K562 (cell line): Measurements from ENCODE around the gene PRMT3. TPM values are rescaled to one million over a fixed set of nuclear protein-coding genes. Genes with fewer than 3 reads are reported as not detected.

Experiments
- ATAC-seq: fragments of 200-7000 bp; cut with Tn5 transposase; 3 replicates; pipeline ENCODE4 v1.9.1; 2020; ENCODE audit warnings: moderate library complexity
- BruUV-seq: library from RNA; stranded (reverse); fragments of 400-500 nt; replicated peaks from 2 replicates; lab custom pipeline; 2021; lab: Mats Ljungman, UMichigan
- CTCF ChIA-PET: fragments of 300-600 bp; formaldehyde crosslinking; extraction: SDS; loops from one replicate; lab custom pipeline; 2021; ENCODE audit warnings: low intra/inter-chr PET ratio; lab: Yijun Ruan, JAX
- POLR2A ChIA-PET: fragments of 300-600, 350-650 bp; sonication (Branson Sonifier 250); formaldehyde crosslinking; extraction: SDS; loops from one replicate; lab custom pipeline; 2021; ENCODE audit warnings: antibody characterized with exemption, inconsistent platforms; lab: Yijun Ruan, JAX
- DNase-seq, 4 experiments: peaks; one replicate each; pipeline versions ENCODE4 v3.0.0 to v3.0.0-alpha.2; 2011 to 2018; ENCODE audit warnings: low spot score in 3 of 4, mixed read lengths in 3 of 4; ENCODE audit errors: extremely low read depth in 1 of 4
- FAIRE-seq: peaks from 2 replicates; lab custom pipeline; 2011; peaks lifted over from hg19 to GRCh38; lab: Jason Lieb, UNC
- H2AFZ ChIP-seq: 2 replicates; pipeline ENCODE4 v1.6.0; 2011; ENCODE audit warnings: low read depth, low read length, control low read depth, inconsistent platforms
- H3K27ac ChIP-seq: fragments of 200-600 bp; 3 replicates; pipeline ENCODE4 v1.8.0; 2011; ENCODE audit warnings: low read depth, mild to moderate bottlenecking, control low read depth, inconsistent platforms, low read length, moderate library complexity, mixed read lengths; ENCODE audit errors: extremely low read depth
- H3K27me3 ChIP-seq, 2 experiments: fragments of 300-600 bp in 1 of 2; 2 replicates in 1 of 2; 3 replicates in 1 of 2; pipeline versions ENCODE4 v1.6.0 to v1.8.0; 2011; ENCODE audit warnings: inconsistent platforms in 2 of 2, low read length in 2 of 2, mild to moderate bottlenecking in 1 of 2, mixed read lengths in 1 of 2, moderate library complexity in 1 of 2; ENCODE audit not compliant: control insufficient read depth in 2 of 2, insufficient read depth in 2 of 2
- H3K36me3 ChIP-seq: fragments of 300-600 bp; 3 replicates; pipeline ENCODE4 v1.8.0; 2011; ENCODE audit warnings: mild to moderate bottlenecking, low read length, inconsistent platforms; ENCODE audit not compliant: control insufficient read depth, insufficient read depth
- H3K4me1 ChIP-seq, 2 experiments: fragments of 200-600 bp in 1 of 2; replicated peaks in 1 of 2; 2 replicates in 1 of 2; 3 replicates in 1 of 2; pipeline versions ENCODE4 v1.5.1 to v1.8.0; 2011; ENCODE audit warnings: inconsistent platforms in 2 of 2, low read length in 2 of 2, mild to moderate bottlenecking in 1 of 2, mixed read lengths in 1 of 2, moderate library complexity in 1 of 2; ENCODE audit not compliant: control insufficient read depth in 2 of 2, insufficient read depth in 2 of 2
- H3K4me2 ChIP-seq: 2 replicates; pipeline ENCODE4 v1.6.1; 2011; ENCODE audit warnings: low read length, control low read depth, inconsistent platforms, mixed read lengths; ENCODE audit not compliant: insufficient read depth
- H3K4me3 ChIP-seq: fragments of 200-600 bp; sonication (generic), shearing (Covaris generic); 2 replicates; pipeline ENCODE4 v1.5.1; 2016; ENCODE audit warnings: control low read depth, inconsistent platforms
- H3K79me2 ChIP-seq: fragments of 200-600 bp; 3 replicates; pipeline ENCODE4 v1.8.0; 2011; ENCODE audit warnings: low read length, inconsistent platforms; ENCODE audit not compliant: control insufficient read depth, insufficient read depth
- H3K9ac ChIP-seq, 2 experiments: 2 replicates each; pipeline versions ENCODE4 v1.6.0 to v1.6.1; 2011; ENCODE audit warnings: low read depth in 2 of 2, low read length in 2 of 2, control low read depth in 1 of 2, inconsistent platforms in 1 of 2, mild to moderate bottlenecking in 1 of 2, mixed read lengths in 1 of 2; ENCODE audit not compliant: insufficient read depth in 1 of 2
- H3K9me1 ChIP-seq: one replicate; pipeline ENCODE4 v1.6.0; 2011; ENCODE audit warnings: inconsistent platforms, mild to moderate bottlenecking, low read length, moderate library complexity; ENCODE audit not compliant: control insufficient read depth, insufficient read depth
- H3K9me3 ChIP-seq: replicated peaks from 2 replicates; pipeline ENCODE4 v1.5.1; 2011; ENCODE audit warnings: low read depth, low read length, inconsistent platforms; ENCODE audit not compliant: control insufficient read depth, insufficient read depth
- H4K20me1 ChIP-seq: replicated peaks from 2 replicates; pipeline ENCODE4 v1.6.1; 2011; ENCODE audit warnings: low read length, inconsistent platforms, mixed read lengths; ENCODE audit not compliant: control insufficient read depth, insufficient read depth
- AFF1 ChIP-seq, 2 experiments: fragments of 450-650 bp; IDR thresholded peaks; 2 replicates each; pipeline ENCODE4 v1.6.1; 2018; ENCODE audit warnings: mild to moderate bottlenecking in 2 of 2, low read depth in 1 of 2; ENCODE audit not compliant: partially characterized antibody in 2 of 2
- CHCHD3 ChIP-seq: fragments of 250-450 bp; sonication (Bioruptor Pico); IDR thresholded peaks from 2 replicates; pipeline ENCODE4 v2.1.2; 2022; ENCODE audit warnings: mild to moderate bottlenecking
- KDM4B ChIP-seq, 2 experiments: fragments of 450-650 bp in 1 of 2; sonication (generic) in 1 of 2; IDR thresholded peaks; 2 replicates each; pipeline ENCODE4 v1.6.1; 2016 to 2017; ENCODE audit warnings: borderline replicate concordance in 2 of 2, antibody characterized with exemption in 1 of 2, low read depth in 1 of 2, mild to moderate bottlenecking in 1 of 2
- PHTF2 ChIP-seq: fragments of 250-450 bp; sonication (Bioruptor Pico); IDR thresholded peaks from 2 replicates; pipeline ENCODE4 v1.5.0; 2021; ENCODE audit warnings: mild to moderate bottlenecking
- PYGO2 ChIP-seq: fragments of 450-650 bp; IDR thresholded peaks from 2 replicates; pipeline ENCODE4 v1.6.1; 2016; ENCODE audit warnings: mild to moderate bottlenecking, missing genetic modification characterization, moderate library complexity, missing compliant biosample characterization
- SREBF2 ChIP-seq: sonication (generic); formaldehyde crosslinking; IDR thresholded peaks from 2 replicates; pipeline ENCODE4 v1.4.0; 2020; ENCODE audit warnings: mild to moderate bottlenecking, missing genetic modification reagents
- STAT6 ChIP-seq: sonication (generic); formaldehyde crosslinking; IDR thresholded peaks from 2 replicates; pipeline ENCODE4 v1.8.1; 2023; ENCODE audit warnings: mild to moderate bottlenecking, missing genetic modification reagents
- TCFL5 ChIP-seq: fragments of 250-450 bp; sonication (Bioruptor Pico); conservative IDR thresholded peaks from 2 replicates; pipeline ENCODE4 v1.6.1; 2021; ENCODE audit warnings: mild to moderate bottlenecking, moderate library complexity, matching md5 sums
- ZNF583 ChIP-seq: fragments of 250-450 bp; sonication (Bioruptor Pico); IDR thresholded peaks from 2 replicates; pipeline ENCODE4 v1.4.0; 2020
- WGBS: fragments of 100-300 bp; shearing (Covaris generic); methylation state at CpG from one replicate; pipeline ENCODE4 v1.1.6; 2016; ENCODE audit warnings: low coverage, mixed read lengths; ENCODE audit not compliant: insufficient coverage; ENCODE audit errors: missing lambda C conversion rate; 5-methylcytosine and 5-hydroxymethylcytosine counted together
- in situ Hi-C: fragments of 300-500 bp; cut with MboI; formaldehyde crosslinking; loops from 4 replicates; pipeline ENCODE4 v1.15.0; 2018; ENCODE audit warnings: inconsistent platforms, mixed read lengths
- intact Hi-C: fragments of 100-400 bp; cut with micrococcal nuclease; formaldehyde crosslinking; loops from 2 replicates; pipeline ENCODE4 v1.14.2; 2022
- polyA plus RNA-seq, 8 experiments: library from polyadenylated mRNA; depleted of rRNA in 4 of 8; stranded (reverse) in 5 of 8; unstranded in 3 of 8; fragments of >200 nt; fragmentation: Nextera tagmentation in 2 of 8; fragmentation: Illumina TruSeq in 1 of 8; extraction: Ambion mirVana in 2 of 8; extraction: Trizol in 1 of 8; gene quantifications; 2 replicates each; pipeline versions ENCODE4 v1.2.1 to v1.2.3, GENCODE V29; 2011 to 2014; ENCODE audit warnings: inconsistent platforms in 1 of 8, missing spikeins in 1 of 8
- total RNA-seq, 7 experiments: library from RNA; depleted of rRNA in 6 of 7; stranded (reverse); fragments of >200 nt in 6 of 7; fragmentation: Illumina TruSeq in 2 of 7; extraction: Trizol in 2 of 7; gene quantifications; 2 replicates each; pipeline versions ENCODE4 v1.2.1 to v1.2.3, GENCODE V29; 2011 to 2021; ENCODE audit warnings: low replicate concordance in 1 of 7

The PRMT3 gene
- total and polyA plus RNA-seq, 9 of the 15 experiments (the other 6 are each of a cell fraction or from before 2014, with no cell fraction given), result 24.0 to 62.1 (median 44.7) TPM

GRCh38 chr11:20551096-20551495, 163.6 kb downstream of the PRMT3 start:
- BruUV-seq, result no TSS peak
- POLR2A ChIA-PET, result interaction anchor here (1.1 kb wide), 1 partner anchor 16 kb away, joined by 3 read pairs; no protein-coding TSS in a partner anchor

More at GRCh38 chr11:20551096-20551495, 163.6 kb downstream of the PRMT3 start:
- H3K27ac ChIP-seq, result no peak overlapping the region
- no peaks in the 10 kb centered on the region for H3K9me3 ChIP-seq
- FAIRE-seq, result no peak
- no peaks in the 10 kb centered on the region for H3K36me3 ChIP-seq
- 0% methylated on average over 2 of the region's 2 CpGs for WGBS
- in situ Hi-C loops (no loop called here), intact Hi-C loops (no loop called here)
- H3K9me1 ChIP-seq, result no peaks in the 10 kb centered on the region
- no peak for DNase-seq
- CTCF ChIA-PET, result no interaction called here
- H3K9ac ChIP-seq, result no peak overlapping the region
- H3K4me3 ChIP-seq, result no peak overlapping the region
- no peak for ATAC-seq
- H3K4me1 ChIP-seq, result no peaks in the 10 kb centered on the region
- no peak overlapping the region for H3K4me2 ChIP-seq
- no peak overlapping the region for H2AFZ ChIP-seq
- no peak for TF ChIP-seq ZNF583 (CRISPR knock-in tag)
- no peak for TF ChIP-seq PHTF2 (CRISPR knock-in tag)
- no peak for TF ChIP-seq CHCHD3
- no peak for TF ChIP-seq SREBF2
- no peak for TF ChIP-seq KDM4B (IDR thresholded peaks at IDR 0.05; ENCODE audit: borderline replicate concordance in 2 of 2, low read depth in 1 of 2)
- TF ChIP-seq TCFL5 (CRISPR knock-in tag), result no peak
- no peak for TF ChIP-seq STAT6
- TF ChIP-seq AFF1 (IDR thresholded peaks at IDR 0.05; ENCODE audit: low read depth in 1 of 2, partially characterized antibody in 2 of 2), result no peak
- TF ChIP-seq PYGO2 (tag), result no peak
- TF ChIP-seq, all 486 proteins: peak for 0
- Histone ChIP-seq H3K79me2 (no peaks in the 10 kb centered on the region), H3K27me3 (peaks cover 0 to 3% of the 10 kb centered on the region in 2 experiments; a peak in 2 of 5 replicates), H4K20me1 (no peaks in the 10 kb centered on the region)
